ENCODE results near the gene COMMD7. TPM values are rescaled to one million over a fixed set of nuclear protein-coding genes. Genes with fewer than 3 reads are reported as not detected.
"Not testable (repeated sequence)": the region's sequence is repeated elsewhere in the genome, so short reads cannot be mapped to it uniquely, and the experiment has no call there.

COMMD7 gene
- polyA plus RNA-seq, 3 donors = 67.5 to 72.5 (median 71.9) TPM

GRCh38 chr20:32742322-32743236, 688 bp downstream of the COMMD7 start:
- DNase-seq = no peak

DNA sequence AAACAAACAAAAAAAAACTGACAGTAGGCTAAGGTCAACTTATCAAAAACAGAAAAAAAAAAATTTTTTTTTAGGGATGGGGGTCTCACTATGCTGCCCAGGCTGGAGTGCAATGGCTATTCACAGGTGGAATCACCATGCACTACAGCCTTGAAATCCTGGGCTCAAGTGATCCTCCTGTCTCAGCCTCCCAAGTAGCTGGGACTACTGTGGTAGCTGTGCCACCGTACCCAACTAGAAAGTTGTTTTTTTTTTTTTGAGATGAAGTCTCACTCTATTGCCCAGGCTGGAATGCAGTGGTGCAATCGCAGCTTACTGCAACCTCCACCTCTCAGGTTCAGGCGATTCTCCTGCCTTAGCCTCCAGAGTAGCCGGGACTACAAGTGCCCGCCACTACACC, 2.1 kb downstream of the COMMD7 start:
- DNase-seq = no peak

DNA sequence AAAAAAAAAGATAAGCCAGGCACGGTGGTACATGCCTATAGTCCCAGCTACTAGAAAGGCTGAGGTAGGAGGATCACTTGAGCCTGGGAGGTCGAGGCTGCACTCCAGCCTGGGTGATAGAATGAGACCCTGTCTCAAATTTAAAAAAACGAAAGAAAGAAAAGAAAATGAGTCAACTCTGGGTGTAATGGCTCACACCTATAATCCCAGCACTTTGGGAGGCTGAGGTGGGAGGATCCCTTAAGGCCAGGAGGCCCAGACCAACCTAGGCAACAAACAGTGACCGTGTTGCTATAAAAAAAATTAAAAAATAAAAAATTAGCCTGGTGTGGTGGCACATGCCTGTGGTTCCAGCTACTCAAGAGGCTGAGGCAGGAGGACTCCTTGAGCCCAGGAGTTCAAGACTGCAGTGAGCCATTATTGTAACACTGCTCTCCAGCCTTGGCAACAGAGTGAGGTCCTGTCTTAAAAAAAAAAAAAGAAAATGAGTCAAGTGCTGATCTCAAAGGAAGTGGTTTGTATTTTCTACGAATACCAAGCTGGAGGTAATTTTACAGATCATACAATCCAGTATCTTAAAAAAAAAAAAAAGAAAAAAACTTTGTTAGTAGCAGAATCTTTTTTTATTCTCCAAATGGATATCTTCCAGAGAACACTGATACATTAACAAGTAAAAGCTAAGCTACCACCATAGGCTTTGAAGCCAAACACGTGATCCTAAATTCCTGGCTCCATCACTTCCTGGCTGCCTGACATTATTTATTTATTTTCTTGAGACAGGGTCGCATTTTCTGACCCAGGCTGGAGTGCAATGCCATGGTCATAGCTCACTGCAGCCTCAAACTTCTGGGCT, 5.7 kb downstream of the COMMD7 start:
- DNase-seq = no peak

- no peak for DNase-seq
Measured at GRCh38 chr20:32731882-32732266, 11.4 kb downstream of the COMMD7 start.

DNA sequence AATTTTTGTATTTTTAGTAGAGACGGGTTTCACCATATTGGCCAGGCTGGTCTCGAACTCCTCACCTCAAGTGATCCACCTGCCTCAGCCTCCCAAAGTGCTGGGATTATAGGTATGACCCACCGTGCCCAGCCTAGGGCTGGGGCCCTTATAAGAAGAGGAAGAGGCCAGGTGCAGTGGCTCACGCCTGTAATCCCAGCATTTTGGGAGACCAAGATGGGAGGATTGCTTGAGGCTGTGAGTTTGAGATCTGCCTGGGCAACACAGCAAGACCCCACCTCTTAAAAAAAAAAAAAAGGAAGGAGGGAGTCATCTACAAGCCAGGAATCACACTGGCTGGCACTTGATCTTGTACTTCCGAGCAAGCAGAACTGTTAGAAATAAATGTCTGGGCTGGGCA, 13.9 kb downstream of the COMMD7 start:
- DNase-seq = not testable (repeated sequence)

- not testable (repeated sequence) for DNase-seq
Measured at GRCh38 chr20:32728435-32728834, 14.8 kb downstream of the COMMD7 start.

- no peak for DNase-seq
Measured at GRCh38 chr20:32727683-32728082, 15.6 kb downstream of the COMMD7 start.

DNA sequence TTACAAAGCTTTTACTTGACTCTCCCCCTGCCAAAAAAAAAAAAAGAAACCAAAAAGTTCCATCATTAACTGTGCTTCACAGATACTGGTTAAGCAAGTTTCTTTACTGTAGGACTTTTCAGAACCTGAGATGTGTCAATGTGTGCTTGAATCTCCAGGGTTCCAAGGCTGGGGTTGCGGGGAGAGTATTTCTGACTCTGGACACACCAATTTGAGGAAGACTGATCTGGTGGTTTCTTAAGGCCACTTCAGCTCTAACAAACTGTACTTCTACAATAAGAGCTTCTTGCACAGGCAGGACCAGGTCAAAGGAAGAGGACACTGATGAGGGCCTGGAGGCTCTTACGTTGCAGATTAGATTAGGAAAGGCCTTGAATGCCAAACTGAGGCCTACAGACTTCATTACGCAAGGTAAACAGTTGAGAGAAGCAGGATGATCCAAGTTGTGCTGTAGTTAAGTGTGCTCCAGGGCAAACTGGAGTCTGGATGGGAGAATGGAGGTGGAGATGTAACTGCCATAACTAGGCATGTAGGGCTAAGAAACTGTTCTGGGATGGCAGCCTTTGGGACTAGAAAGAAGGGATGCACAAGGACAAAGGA, 24.4 kb downstream of the COMMD7 start:
- DNase-seq = no peak

- DNase-seq = no peak
Measured at GRCh38 chr20:32711346-32711745, 31.9 kb downstream of the COMMD7 start.

DNA sequence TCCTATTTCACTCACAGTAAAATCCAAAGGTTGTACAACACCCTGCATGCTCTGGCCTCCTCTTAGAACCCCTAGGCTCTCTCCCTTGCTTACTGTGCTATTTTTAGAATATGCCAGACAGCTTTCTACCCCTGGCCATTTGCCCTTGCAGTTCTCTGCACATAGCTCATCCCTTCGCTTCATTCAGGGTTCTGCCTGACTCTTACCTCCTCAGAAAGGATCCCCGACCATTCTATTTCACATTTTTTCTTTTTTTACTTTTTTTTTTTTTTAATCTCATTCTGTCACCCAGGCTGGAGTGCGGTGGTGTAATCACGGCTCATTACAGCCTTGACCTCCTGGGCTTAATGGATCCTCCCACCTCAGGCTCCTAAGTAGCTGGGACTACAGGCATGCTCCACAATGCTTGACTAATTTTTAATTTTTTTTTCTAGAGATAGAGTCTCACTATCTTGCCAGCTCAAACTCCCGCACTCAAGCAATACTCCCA, 33.6 kb downstream of the COMMD7 start:
- no peak for DNase-seq

DNA sequence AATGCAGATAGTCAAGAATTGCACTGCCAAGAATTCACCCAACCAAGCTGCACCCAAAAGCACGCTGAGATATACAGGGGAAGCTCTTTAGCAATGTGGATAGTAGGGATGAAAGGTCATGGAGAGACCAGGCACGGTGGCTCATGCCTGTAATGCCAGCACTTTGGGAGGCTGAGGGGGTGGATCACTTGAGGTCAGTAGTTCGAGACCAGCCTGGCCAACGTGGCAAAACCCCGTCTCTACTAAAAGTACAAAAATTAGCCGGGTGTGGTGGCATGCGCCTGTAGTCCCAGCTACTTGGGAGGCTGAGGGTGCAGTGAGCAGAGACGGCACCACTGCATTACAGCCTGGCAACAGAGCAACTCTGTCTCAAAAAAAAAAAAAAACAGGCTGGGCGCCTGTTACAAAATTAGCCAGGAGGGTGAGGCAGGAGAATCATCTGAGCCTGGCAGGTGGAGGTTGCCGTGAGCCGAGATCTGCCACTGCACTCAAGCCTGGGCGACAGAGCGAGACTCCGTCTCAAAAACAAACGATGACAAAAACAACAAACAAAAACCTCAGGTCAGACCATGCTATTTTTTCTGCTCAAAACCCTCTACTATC, 34.1 kb downstream of the COMMD7 start:
- peak; percentile 24 for DNase-seq

DNA sequence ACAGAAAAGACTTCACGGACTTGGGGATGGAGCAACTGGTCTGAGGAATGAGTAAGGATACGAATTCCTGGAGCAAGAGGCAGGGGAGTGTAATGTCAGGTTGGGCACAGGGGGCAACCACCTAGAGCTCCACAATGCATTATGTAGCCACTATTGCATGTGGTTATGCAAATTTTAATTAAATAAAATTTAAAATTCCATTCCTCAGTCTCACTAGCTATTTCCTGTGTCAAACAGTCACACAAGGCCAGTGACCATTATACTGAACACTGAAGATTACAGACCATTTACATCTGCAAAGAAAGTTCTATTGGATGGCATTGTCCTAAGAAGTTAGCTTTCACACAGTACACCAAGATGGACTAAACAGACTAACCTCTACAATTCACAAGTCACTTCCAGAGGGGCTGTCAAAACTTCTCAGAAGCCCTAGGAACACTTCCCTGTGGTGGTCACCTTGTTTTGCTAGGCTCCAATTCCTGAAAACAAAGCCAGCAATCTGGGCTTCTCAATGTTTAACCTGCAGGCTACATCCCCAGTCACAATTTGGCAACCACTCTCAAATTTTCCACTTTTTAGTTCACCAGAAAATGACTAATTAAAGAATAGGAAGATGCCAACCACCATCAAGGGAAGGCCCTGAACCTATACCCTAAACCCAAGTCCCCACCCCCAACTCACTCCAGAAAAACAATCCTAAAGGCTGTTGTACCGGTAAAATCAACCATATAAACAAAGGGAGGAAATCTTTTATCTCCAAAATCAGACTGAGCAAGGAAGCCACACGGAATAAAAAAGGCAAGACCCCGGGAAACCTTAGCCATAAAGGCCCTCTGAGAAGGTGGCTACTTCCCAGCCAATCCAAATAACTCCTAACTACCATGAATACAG, 35.3 kb downstream of the COMMD7 start:
- no peak for DNase-seq

- no peak for DNase-seq
Measured at GRCh38 chr20:32706486-32706885, 36.8 kb downstream of the COMMD7 start.

GRCh38 chr20:32702706-32703425, 40.4 kb downstream of the COMMD7 start:
- DNase-seq = no peak

- DNase-seq = no peak
Measured at GRCh38 chr20:32697608-32698007, 45.7 kb downstream of the COMMD7 start.

DNA sequence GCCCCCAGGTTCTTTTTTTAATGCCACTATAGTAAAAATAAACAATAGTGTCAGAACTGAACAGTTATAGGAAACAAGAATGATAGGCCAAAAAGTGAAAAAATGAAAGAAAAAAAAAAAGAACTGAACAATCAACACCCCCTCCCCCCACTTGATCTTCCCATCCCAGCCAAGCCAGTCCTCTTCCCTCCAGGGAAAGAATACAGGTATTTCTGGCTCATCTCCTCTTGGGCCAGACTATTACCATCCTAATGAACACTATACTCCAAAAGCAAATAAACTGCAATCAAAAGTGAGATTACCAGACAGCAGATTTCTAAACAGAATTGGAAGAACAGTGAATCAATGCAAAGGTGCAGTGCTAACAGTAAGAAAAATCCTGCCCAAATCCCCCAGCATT, 48.2 kb downstream of the COMMD7 start:
- DNase-seq = no peak

- not testable (repeated sequence) for DNase-seq
Measured at GRCh38 chr20:32688966-32689365, 54.3 kb downstream of the COMMD7 start.

GRCh38 chr20:32687180-32687532, 56.1 kb downstream of the COMMD7 start:
- DNase-seq = no peak

DNA sequence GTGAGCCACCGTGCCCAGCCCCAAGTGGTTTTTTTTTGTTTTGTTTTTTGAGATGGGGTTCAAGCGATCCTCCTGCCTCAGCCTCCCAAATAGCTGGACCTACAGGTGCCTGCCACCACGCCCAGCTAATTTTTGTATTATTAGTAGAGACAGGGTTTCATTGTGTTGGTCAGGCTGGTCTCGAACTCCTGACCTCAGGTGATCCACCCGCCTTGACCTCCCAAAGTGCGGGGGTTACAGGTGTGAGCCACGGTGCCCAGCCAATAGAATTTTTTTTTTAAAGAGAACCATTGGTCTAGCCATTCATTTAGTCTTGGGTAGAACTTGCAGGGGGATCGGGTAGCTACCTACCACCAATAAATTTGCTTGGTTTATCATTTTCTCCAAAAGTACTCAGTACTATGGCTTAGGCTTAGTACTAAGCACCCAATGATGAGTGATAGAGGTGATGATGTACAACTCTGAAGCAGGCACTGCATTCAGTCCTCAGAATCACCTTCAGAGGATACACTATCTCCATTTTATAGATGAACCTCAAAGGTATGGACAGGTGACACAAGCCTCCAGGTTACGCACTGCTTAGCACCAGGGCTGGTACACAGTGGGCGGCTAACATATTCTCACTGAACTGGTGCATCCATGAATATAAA, 56.6 kb downstream of the COMMD7 start:
- DNase-seq = no peak
